CD4-positive, alpha-beta T cell (primary cell): ENCODE measurements around the gene NOVA1. TPM values are rescaled to one million over a fixed set of nuclear protein-coding genes. Genes with fewer than 3 reads are reported as not detected.
"Not testable (repeated sequence)": the region's sequence is repeated elsewhere in the genome, so short reads cannot be mapped to it uniquely, and the experiment has no call there.

Source experiments
- ATAC-seq: fragments of 200-7000 bp; cut with Tn5 transposase; one replicate; pipeline ENCODE4 v1.10.0; 2022; ENCODE audit warnings: mild to moderate bottlenecking; ENCODE audit not compliant: poor library complexity
- CTCF ChIA-PET: fragments of 350-600 bp; sonication (Branson Sonifier 250); formaldehyde crosslinking; loops from one replicate; lab custom pipeline; 2021; ENCODE audit warnings: antibody characterized with exemption, inconsistent platforms; lab: Charles Lee
- POLR2A ChIA-PET: fragments of 350-600 bp; sonication (Branson Sonifier 250); formaldehyde crosslinking; loops from one replicate; lab custom pipeline; 2021; ENCODE audit warnings: antibody characterized with exemption, inconsistent platforms; lab: Charles Lee
- DNase-seq, 14 experiments: peaks; one replicate each; pipeline ENCODE4 v3.0.0-alpha.2; 2013 to 2020; ENCODE audit warnings: mixed read lengths in 2 of 14
- H3K27ac ChIP-seq, 2 donors: one replicate each; pipeline versions ENCODE4 v1.5.1 to v1.7.0; 2013; ENCODE audit warnings: low read length in 2 of 2, low read depth in 1 of 2, mild to moderate bottlenecking in 1 of 2
- H3K27me3 ChIP-seq, 2 experiments: 1 replicate in 1 of 2; 2 replicates in 1 of 2; pipeline versions ENCODE4 v1.6.1 to v1.7.0; 2013; ENCODE audit warnings: low read length in 2 of 2, control low read depth in 1 of 2, mild to moderate bottlenecking in 1 of 2, moderate library complexity in 1 of 2; ENCODE audit not compliant: insufficient read depth in 2 of 2, control insufficient read depth in 1 of 2
- H3K36me3 ChIP-seq: one replicate; pipeline ENCODE4 v1.6.1; 2013; ENCODE audit warnings: low read length, control low read depth; ENCODE audit not compliant: insufficient read depth
- H3K4me1 ChIP-seq: one replicate; pipeline ENCODE4 v1.6.1; 2013; ENCODE audit warnings: low read length, control low read depth; ENCODE audit not compliant: insufficient read depth
- H3K4me3 ChIP-seq: one replicate; pipeline ENCODE4 v1.5.1; 2013; ENCODE audit warnings: mild to moderate bottlenecking, low read length, moderate library complexity
- H3K9me3 ChIP-seq, 2 experiments: 1 replicate in 1 of 2; 2 replicates in 1 of 2; pipeline versions ENCODE4 v1.6.1 to v1.7.0; 2013; ENCODE audit warnings: low read length in 2 of 2, mild to moderate bottlenecking in 2 of 2, control low read depth in 1 of 2, moderate library complexity in 1 of 2; ENCODE audit not compliant: control insufficient read depth in 1 of 2, insufficient read depth in 1 of 2
- H3K27ac Mint-ChIP-seq: one replicate; pipeline ENCODE4 v1.8.0; 2020; ENCODE audit warnings: mixed read lengths
- H3K27me3 Mint-ChIP-seq: one replicate; pipeline ENCODE4 v1.8.0; 2021; ENCODE audit warnings: mixed read lengths
- H3K36me3 Mint-ChIP-seq: one replicate; pipeline ENCODE4 v1.8.0; 2021; ENCODE audit warnings: low read depth, mixed read lengths
- H3K4me1 Mint-ChIP-seq: one replicate; pipeline ENCODE4 v1.8.0; 2021; ENCODE audit warnings: low read depth, mixed read lengths
- H3K4me3 Mint-ChIP-seq: one replicate; pipeline ENCODE4 v1.8.0; 2020; ENCODE audit warnings: mild to moderate bottlenecking, mixed read lengths
- H3K9me3 Mint-ChIP-seq: one replicate; pipeline ENCODE4 v1.8.0; 2020; ENCODE audit warnings: mixed read lengths
- intact Hi-C, 2 experiments: fragments of 100-400 bp; cut with DNase I in 1 of 2; cut with micrococcal nuclease in 1 of 2; formaldehyde crosslinking; loops; one replicate each; pipeline versions ENCODE4 v1.15.1 to v1.9.0; 2023 to 2025; cut with DNase I, micrococcal nuclease
- polyA plus RNA-seq, 2 donors: library from polyadenylated mRNA; unstranded; fragments of 120-200 nt; gene quantifications; one replicate each; pipeline ENCODE4 v1.2.1, GENCODE V29; 2013
- total RNA-seq, 174 experiments: library from RNA in 2 of 174; stranded (reverse) in 2 of 174; gene quantifications; one replicate each; pipeline ENCODE4 v1.2.3 and lab custom pipeline; 2021 to 2026
- TF ChIP-seq, protein P1 (sequence below): fragments of 200-600 bp; IDR thresholded peaks from one replicate; pipeline ENCODE4 v1.8.0; 2022; ENCODE audit warnings: antibody characterized with exemption, mild to moderate bottlenecking

NOVA1 gene, protein sequence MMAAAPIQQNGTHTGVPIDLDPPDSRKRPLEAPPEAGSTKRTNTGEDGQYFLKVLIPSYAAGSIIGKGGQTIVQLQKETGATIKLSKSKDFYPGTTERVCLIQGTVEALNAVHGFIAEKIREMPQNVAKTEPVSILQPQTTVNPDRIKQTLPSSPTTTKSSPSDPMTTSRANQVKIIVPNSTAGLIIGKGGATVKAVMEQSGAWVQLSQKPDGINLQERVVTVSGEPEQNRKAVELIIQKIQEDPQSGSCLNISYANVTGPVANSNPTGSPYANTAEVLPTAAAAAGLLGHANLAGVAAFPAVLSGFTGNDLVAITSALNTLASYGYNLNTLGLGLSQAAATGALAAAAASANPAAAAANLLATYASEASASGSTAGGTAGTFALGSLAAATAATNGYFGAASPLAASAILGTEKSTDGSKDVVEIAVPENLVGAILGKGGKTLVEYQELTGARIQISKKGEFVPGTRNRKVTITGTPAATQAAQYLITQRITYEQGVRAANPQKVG
- total RNA-seq (under 1 TPM in 1 of 2 experiments, not detected in 1; 0.14 TPM), total RNA-seq (lab: John Stamatoyannopoulos, UW) (0 to 0.23 (median 0) reads per million in 172 experiments)
- 0.15 TPM for polyA plus RNA-seq (2013, experiment 1 of 2)
- polyA plus RNA-seq (2013, experiment 2 of 2), result 0.23 TPM

DNA sequence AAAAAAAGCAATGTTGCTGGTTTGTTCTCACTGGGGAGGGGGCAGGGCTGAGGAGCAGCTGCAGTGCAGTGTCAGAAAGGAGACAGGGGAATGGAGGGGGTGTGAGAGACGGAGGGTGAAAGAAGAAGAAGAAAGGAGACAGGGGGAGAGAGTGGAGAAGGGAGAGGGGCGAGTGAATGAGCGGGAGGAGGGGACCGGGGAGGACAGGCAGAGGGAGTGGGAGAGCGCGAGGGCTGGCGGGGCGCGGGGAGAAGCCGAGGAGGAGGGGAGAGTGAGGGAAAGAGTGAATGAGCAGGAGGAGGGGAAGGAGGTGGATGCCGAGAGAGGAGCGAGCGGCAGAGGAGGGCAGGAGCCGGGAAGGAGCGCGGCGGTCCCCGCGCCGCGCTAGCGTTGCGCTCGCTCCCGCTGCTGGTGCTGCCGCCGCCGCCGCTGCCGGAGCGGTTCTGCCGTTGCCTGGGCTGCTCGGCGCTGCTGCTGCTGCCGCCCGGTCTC lies at the start of gene NOVA1:
NOVA1 (minus strand) TSS at position 445 of the 492 bp plus-strand sequence. CDS start 597 bp downstream, outside the sequence.
- CTCF ChIA-PET, result no interaction called here
- intact Hi-C loops, result no loop called here
- Mint-ChIP-seq H3K9me3 (no peaks in the 10 kb centered on the region), H3K27ac (no peak within 1 kb of the TSS), H3K27me3 (peaks cover 52% of the 10 kb centered on the region), H3K36me3 (no peaks in the 10 kb centered on the region), H3K4me1 (peaks cover 5% of the 10 kb centered on the region), H3K4me3 (peak within 1 kb of the TSS; percentile 60)
- Histone ChIP-seq H3K27me3 (peaks cover 22 to 29% of the 10 kb centered on the region in 2 experiments), H3K4me1 (no peaks in the 10 kb centered on the region), H3K36me3 (no peaks in the 10 kb centered on the region), H3K27ac (no peak within 1 kb of the TSS), H3K9me3 (peaks cover 0 to 16% of the 10 kb centered on the region in 2 experiments), H3K4me3 (no peak within 1 kb of the TSS)
- TF ChIP-seq, protein P1, sequence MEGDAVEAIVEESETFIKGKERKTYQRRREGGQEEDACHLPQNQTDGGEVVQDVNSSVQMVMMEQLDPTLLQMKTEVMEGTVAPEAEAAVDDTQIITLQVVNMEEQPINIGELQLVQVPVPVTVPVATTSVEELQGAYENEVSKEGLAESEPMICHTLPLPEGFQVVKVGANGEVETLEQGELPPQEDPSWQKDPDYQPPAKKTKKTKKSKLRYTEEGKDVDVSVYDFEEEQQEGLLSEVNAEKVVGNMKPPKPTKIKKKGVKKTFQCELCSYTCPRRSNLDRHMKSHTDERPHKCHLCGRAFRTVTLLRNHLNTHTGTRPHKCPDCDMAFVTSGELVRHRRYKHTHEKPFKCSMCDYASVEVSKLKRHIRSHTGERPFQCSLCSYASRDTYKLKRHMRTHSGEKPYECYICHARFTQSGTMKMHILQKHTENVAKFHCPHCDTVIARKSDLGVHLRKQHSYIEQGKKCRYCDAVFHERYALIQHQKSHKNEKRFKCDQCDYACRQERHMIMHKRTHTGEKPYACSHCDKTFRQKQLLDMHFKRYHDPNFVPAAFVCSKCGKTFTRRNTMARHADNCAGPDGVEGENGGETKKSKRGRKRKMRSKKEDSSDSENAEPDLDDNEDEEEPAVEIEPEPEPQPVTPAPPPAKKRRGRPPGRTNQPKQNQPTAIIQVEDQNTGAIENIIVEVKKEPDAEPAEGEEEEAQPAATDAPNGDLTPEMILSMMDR, result no peak
- DNase-seq (no peak), ATAC-seq (no peak)
- POLR2A ChIA-PET, result no interaction called here

DNA sequence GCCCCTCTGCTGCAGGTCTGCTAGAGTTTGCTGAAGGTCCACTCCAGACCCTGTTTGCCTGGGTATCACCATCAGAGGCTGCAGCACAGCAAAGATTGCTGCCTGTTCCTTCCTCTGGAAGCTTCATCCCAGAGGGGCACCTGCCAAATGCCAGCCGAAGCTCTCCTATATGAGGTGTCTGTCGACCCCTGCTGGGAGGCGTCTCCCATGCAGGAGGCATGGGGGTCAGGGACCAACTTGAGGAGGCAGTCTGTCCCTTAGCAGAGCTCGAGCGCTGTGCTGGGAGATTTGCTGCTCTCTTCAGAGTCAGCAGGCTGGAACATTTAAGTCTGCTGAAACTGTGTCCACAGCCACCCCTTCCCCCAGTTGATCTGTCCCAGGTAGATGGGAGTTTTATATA lies 47.2 kb upstream of the NOVA1 start:
- H3K27me3 ChIP-seq, H3K27ac ChIP-seq, H3K4me3 ChIP-seq, H3K36me3 Mint-ChIP-seq, POLR2A ChIA-PET, H3K27ac Mint-ChIP-seq, intact Hi-C loops, ATAC-seq, DNase-seq, CTCF ChIA-PET, H3K36me3 ChIP-seq, H3K4me1 Mint-ChIP-seq, H3K4me1 ChIP-seq, H3K4me3 Mint-ChIP-seq, H3K27me3 Mint-ChIP-seq: not testable (repeated sequence)
- peaks cover 19% of the 10 kb centered on the region for H3K9me3 Mint-ChIP-seq
- H3K9me3 ChIP-seq, result peaks cover 0 to 11% of the 10 kb centered on the region in 2 experiments

DNA sequence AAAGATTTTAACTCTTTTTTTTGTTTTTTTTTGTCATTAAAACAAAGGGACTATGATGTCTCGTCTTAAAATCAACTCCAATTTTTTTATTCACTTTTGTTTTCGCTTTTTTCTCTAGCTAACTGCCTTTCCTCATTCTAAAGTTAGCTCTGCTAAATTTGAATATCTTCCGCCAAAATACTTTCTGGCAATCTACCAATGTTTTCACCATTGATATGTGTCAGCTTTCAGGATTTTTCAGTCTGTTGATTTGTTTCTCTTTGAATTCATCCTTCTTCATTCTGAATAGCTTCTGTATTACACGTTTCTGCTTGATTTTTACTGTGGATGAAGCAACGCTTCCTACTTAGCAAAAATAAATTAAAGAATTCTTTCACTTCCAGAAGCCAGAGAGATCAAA lies 38.7 kb upstream of the NOVA1 start:
- no peak for ATAC-seq
- H3K9me3 ChIP-seq, result no peaks in the 10 kb centered on the region
- H3K4me1 Mint-ChIP-seq, result no peaks in the 10 kb centered on the region
- no peak for DNase-seq
- no peaks in the 10 kb centered on the region for H3K36me3 Mint-ChIP-seq
- H3K27ac ChIP-seq, result no peak overlapping the region
- ChIA-PET CTCF (no interaction called here), POLR2A (interaction anchor here (0.8 kb wide), 1 partner anchor 188 kb away, joined by 4 read pairs; no protein-coding TSS in a partner anchor)
- intact Hi-C loops, result no loop called here
- no peaks in the 10 kb centered on the region for H3K27me3 Mint-ChIP-seq
- H3K4me1 ChIP-seq, result no peaks in the 10 kb centered on the region
- no peak overlapping the region for H3K27ac Mint-ChIP-seq
- no peaks in the 10 kb centered on the region for H3K36me3 ChIP-seq
- H3K4me3 ChIP-seq, result no peak overlapping the region
- H3K4me3 Mint-ChIP-seq, result no peak overlapping the region
- H3K27me3 ChIP-seq, result no peaks in the 10 kb centered on the region
- TF ChIP-seq, protein P1, result no peak
- H3K9me3 Mint-ChIP-seq, result peaks cover 8% of the 10 kb centered on the region

DNA sequence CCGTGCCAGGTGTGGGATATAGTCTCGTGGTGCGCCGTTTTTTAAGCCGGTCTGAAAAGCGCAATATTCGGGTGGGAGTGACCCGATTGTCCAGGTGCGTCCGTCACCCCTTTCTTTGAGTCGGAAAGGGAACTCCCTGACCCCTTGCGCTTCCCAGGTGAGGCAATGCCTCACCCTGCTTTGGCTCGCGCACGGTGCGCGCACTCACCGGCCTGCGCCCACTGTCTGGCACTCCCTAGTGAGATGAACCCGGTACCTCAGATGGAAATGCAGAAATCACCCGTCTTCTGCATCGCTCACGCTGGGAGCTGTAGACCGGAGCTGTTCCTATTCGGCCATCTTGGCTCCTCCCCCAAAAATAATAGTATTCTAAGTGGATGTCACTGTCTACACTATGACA lies 37.1 kb upstream of the NOVA1 start:
- H3K27me3 Mint-ChIP-seq, H3K4me3 Mint-ChIP-seq, intact Hi-C loops, H3K4me1 ChIP-seq, H3K4me3 ChIP-seq, H3K9me3 ChIP-seq, H3K36me3 Mint-ChIP-seq, H3K27me3 ChIP-seq, CTCF ChIA-PET, DNase-seq, H3K27ac Mint-ChIP-seq, POLR2A ChIA-PET, ATAC-seq, H3K9me3 Mint-ChIP-seq, H3K27ac ChIP-seq, H3K36me3 ChIP-seq, H3K4me1 Mint-ChIP-seq: not testable (repeated sequence)
